T47D (cell line): ENCODE measurements around the gene GNS.

ENCODE experiments used
- DNase-seq, 2 experiments: peaks; one replicate each; pipeline versions ENCODE4 v3.0.0 to v3.0.0-alpha.2; 2011 to 2012; ENCODE audit warnings: low read depth in 1 of 2, low spot score in 1 of 2
- JUND ChIP-seq: IDR thresholded peaks from 2 replicates; pipeline ENCODE4 v1.6.1; 2012; ENCODE audit warnings: low read depth
- in situ Hi-C: cut with HindIII; loops from 2 replicates; pipeline ENCODE4 v1.10.0; 2016; ENCODE audit warnings: low sequenced_read_pairs, low pct_unique_long_range_greater_than_20kb

Gene GNS

GRCh38 chr12:64669270-64669842 is 89.8 kb downstream of the GNS start:
- in situ Hi-C loops = no loop called here
- peak in 1 of 2 experiments; percentile 48 for DNase-seq
- TF ChIP-seq JUND = no peak

GRCh38 chr12:64667793-64668192 is 91.4 kb downstream of the GNS start:
- no peak for TF ChIP-seq JUND
- in situ Hi-C loops = no loop called here
- DNase-seq = no peak

DNA sequence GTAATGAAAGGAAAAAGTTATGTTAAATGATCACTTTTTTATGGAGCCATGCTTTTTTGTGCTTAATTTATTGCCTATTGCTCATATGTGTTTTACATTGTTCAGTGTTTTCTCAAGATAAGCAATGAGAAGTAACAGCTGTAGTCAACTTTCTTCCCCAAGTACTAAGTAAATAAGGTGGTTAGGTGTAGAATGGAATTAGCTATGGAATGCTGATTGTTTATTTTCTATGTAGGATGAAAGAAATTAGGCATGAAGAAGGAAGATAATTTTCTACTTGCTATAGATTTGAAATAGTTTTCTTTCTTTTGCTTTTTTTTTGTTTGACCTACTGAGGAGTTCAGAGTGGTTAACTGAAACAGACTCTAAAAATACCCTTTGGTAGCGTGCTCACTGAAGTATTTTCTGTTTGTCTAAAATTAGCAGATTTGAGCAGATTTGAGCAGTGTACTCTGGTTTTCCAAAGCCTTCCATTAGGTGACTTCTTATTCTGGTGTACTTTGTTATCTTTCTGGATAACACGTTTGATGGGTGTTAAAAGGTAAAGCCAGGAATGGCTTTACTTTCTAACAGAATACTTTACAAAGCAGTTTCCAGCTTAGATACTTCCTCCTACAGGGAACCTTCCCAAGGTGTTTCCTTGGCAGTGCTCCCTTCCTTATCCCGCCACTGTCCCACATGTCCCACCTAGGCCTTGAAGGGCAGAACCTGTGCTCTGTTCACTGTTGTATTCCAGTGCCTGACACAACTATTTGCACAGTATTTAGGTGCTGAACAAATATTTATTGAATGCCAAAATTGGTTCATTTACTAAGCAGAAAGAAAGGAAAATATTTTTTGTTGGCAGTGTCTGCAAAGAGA is 92.9 kb downstream of the GNS start:
- no peak for DNase-seq
- no peak for TF ChIP-seq JUND
- in situ Hi-C loops = no loop called here

- in situ Hi-C loops = no loop called here
- no peak for TF ChIP-seq JUND
- peak in 1 of 2 experiments; percentile 63 for DNase-seq
Observed at GRCh38 chr12:64665514-64665913, 93.7 kb downstream of the GNS start.
